Jurkat, Clone E6-1 (cell line): ENCODE results near the gene CHID1. TPM values are rescaled to one million over a fixed set of nuclear protein-coding genes. Genes with fewer than 3 reads are reported as not detected.

Source experiments
- DNase-seq: peaks from one replicate; pipeline ENCODE4 v3.0.0-alpha.2; 2011; ENCODE audit warnings: low read depth, low spot score
- H3K4me3 ChIP-seq: 2 replicates; pipeline ENCODE4 v1.5.1; 2011; ENCODE audit warnings: mild to moderate bottlenecking, low read length, control low read depth, moderate library complexity
- polyA plus RNA-seq: library from polyadenylated mRNA; unstranded; fragments of >200 nt; gene quantifications from one replicate; pipeline ENCODE4 v1.2.1, GENCODE V29; 2012; ENCODE audit warnings: missing spikeins; ENCODE audit not compliant: insufficient read length, insufficient read depth

CHID1 gene
- 76.2 TPM for polyA plus RNA-seq

DNA sequence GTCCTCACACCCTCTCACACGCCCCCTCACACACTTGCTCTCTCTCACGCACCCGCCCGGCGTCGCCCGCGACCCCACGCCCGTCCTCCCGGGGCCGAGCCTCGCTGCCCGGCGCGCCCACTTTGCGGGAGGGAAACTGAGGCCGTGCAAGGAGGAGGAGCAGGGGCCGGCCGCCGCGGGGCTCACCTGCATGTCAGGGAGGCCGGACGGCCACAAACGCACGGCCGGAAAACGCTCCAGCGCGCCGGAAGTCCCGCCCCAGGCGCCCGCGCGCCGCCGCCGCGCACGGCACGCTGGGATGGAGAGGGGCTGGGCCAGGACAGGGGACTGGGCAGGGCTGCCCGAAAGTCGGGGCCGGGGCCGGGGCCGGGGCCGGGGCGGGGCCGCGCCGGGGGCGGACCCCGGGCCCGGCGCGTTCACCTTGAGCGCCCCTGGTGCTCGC lies at the start of gene CHID1:
Gene CHID1 (minus strand): TSS at position 222 of the 442 bp plus-strand sequence. CDS start 5,994 bp downstream, outside the sequence.
- peak; percentile 55 for DNase-seq
- peak within 1 kb of the TSS; percentile 85 for H3K4me3 ChIP-seq

DNA sequence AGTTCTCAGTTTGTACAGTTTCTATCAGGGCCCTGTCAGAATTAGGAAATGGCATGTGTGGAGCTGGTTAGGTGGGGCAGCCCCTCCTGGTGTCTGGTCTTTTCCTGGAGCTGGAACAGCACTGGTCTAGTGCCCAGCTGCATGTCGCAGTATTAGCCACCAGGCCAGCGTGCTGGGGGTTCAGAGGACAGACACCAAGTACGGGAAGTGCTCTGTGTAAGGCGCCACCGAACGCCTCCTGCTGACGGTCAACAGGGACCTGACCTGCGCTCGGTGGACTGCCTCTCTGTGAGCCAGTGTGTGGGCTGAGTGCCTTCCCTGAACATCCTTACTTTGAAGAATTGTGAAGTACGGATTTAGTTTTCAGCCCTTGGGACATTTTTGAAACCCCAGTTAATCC lies 49.0 kb upstream of the CHID1 start:
- no peak overlapping the region for H3K4me3 ChIP-seq
- no peak for DNase-seq

- DNase-seq: no peak
These were observed 48.4 kb upstream of the CHID1 start for GRCh38 chr11:959027-959426.

DNA sequence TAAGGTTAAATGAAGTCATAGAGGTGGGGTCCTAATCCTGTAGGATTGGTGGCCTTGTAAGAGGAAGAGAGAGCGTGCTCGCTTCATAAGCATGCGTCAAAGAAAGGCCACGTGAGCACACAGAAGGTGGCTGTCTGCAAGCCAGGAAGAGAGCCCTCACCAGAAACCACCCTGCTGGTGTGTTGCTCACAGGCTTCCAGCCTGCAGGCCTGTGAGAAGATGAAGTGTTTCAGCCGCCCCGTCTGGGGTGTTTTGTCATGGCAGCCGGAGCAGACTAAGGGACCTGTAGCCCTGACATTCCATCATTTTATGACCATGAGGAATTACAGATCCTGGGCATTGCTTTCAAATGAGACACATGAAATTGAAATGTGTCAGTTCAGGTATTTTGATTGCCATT lies 47.5 kb upstream of the CHID1 start:
- DNase-seq: no peak
- no peak overlapping the region for H3K4me3 ChIP-seq

More at GRCh38 chr11:959027-959426, 48.4 kb upstream of the CHID1 start:
- no peak overlapping the region for H3K4me3 ChIP-seq

GRCh38 chr11:957212-957920 lies 46.8 kb upstream of the CHID1 start:
- DNase-seq: no peak
- H3K4me3 ChIP-seq: no peak overlapping the region

GRCh38 chr11:955154-956063 lies 44.8 kb upstream of the CHID1 start:
- DNase-seq: no peak
- H3K4me3 ChIP-seq: no peak overlapping the region

GRCh38 chr11:954392-955153 lies 44.0 kb upstream of the CHID1 start:
- DNase-seq: peak; percentile 44
- no peak overlapping the region for H3K4me3 ChIP-seq

DNA sequence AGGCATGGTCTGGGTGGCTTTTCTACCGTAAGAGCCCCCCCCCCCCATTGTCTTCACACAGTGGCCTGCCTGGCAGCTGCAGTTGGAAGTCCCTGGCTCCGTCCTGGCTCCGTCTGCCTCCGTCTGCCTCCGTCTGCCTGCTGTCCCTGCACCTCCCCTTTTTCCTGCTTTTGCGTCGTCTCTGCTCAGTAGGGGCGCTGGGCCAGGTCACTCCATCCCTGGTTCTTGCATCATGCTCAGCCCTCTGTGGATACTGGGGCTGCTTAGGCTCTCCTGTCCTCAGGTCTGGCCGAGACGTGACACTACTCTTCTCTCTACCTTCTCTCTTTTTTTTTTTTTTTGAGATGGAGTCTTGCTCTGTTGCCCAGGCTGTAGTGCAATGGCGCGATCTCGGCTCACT lies 42.9 kb upstream of the CHID1 start:
- H3K4me3 ChIP-seq: no peak overlapping the region
- DNase-seq: no peak

DNA sequence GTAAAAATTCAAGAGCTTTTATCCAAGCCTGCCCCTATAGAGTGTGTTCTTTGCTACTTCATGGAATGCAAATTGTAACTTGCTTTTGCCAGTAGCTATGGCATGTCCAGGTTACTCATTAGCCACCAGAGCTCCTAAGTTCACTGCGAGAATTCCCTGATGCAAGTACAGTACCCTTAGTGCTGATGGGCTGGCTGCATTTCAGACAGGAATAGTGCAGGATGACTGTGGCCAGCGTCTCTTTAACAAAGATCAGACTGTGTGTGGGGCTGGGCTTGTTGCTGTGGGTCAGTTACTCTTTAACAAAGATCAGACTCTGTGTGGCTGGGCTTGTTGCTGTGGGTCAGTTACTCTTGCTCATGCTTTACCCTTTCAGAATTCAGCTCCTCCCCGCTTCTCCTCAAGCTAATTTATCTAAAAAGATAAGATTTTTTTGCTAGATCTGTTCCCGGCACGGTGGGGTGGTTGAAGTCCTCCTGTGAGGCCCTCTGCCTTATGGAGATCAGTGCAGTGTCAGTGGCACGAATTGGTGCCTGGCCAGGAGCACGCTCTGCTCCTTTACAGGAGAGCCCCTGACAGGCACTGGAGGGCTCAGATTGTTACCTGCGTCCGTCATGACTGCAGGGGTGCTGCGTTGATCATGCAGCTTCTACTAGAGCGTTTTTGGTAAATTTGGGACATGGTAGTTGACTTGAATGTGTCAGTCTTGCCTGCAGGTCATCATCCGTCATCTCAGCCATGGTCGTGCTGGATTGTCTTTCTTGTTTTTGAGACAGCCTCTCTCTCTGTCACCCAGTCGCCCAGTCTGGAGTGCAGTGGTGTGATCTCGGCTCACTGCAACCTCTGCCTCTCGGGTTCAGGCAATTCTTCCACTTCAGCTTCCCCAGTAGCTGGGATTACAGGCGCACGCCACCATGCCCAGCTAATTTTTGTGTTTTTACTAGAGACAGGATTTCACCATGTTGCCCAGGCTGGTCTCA lies 42.1 kb upstream of the CHID1 start:
- H3K4me3 ChIP-seq: no peak overlapping the region
- DNase-seq: no peak

DNA sequence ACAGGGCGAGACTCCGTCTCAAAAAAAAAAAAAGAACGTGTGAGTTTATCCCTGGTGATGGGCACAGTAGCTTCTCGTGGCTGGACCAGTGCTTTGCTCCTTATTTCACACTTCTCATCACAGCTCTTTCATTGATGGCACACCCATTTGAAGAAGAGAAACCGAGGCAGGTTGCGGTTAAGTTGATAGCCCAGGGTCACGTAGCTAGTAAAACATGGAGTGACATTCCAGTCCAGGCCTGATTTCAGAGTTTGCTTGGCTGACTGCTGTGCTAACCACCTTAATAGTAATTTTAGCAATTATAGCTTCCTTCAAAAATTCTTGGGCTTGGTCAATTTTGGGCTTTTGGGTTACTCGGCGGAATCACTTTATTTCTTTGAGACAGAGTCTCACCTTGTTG lies 40.9 kb upstream of the CHID1 start:
- no peak for DNase-seq
- no peak overlapping the region for H3K4me3 ChIP-seq

- no peak for DNase-seq
- H3K4me3 ChIP-seq: no peak overlapping the region
These were observed 37.1 kb upstream of the CHID1 start for GRCh38 chr11:947744-948143.

DNA sequence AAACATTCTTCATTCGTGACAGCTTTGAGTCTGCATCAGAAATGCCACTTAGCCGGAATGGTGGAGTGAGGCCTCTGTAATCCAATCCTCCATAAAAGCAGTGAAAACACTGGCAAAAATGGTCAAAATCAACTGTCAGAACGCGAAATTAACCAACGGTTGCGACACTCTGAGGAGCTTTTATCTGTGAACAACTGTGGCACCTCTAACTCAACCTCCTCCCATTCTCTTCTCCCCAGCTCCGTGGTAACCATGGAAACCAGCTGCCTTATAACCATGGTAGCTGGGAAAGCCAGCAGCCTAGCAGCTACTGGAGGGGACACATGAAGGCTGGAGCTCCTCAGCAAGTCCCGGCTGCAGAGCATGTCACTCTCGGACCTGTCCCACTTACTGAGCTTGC lies 35.4 kb upstream of the CHID1 start:
- no peak for DNase-seq
- no peak overlapping the region for H3K4me3 ChIP-seq

GRCh38 chr11:944711-945470 lies 34.3 kb upstream of the CHID1 start:
- no peak for DNase-seq
- H3K4me3 ChIP-seq: no peak overlapping the region

DNA sequence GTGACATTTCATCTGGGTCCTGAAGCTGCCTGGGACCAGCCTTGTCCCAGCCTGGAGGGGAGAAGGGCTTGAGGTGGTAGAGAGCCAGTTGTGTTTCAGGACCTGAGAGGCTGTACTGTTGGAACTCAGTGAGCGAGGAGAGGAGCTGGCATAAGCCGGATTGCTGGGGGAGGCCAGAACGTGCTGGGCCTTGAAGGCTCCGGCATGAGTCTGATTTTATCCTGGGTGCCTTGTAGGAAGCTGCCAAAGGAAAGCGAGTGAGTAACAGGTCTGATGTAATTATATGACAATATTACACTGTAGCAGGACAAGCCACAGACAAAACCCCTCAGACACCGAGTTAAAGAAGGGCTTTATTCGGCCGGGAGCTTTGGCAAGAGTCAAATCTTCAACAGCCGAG lies 32.2 kb upstream of the CHID1 start:
- H3K4me3 ChIP-seq: no peak overlapping the region
- DNase-seq: no peak

DNA sequence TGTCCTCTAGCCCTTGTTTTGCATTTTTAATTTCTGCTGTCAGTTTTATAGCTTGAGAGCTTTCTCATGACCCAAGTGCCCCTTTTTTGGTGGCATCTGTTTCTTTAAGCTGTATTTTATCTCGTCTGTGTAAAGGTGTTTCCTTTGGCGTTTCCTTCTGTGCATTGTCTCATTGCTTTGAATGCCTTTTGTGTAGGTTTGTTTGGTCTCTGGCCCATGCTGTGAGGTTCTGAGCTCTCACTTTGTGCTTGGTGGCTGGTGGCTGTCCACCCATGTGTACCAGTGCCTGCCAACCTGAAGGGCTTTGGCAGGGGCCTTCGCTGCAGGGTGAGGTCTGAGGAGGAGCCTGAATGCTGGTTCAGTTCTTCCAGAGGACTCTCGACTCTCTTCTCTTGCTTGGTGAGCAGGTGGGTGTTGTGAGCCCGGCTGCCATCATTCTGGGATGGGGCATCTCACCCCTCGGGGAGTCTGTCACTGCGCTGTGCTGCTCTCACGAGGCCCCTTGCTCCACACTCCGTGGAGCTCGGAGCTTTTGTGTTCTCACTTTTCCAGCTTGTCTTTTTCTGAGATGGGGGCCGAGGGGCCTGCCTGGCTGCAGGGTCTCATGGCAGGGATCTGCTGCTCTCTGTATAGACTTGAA lies 30.0 kb upstream of the CHID1 start:
- DNase-seq: no peak
- H3K4me3 ChIP-seq: no peak overlapping the region

GRCh38 chr11:937841-938261 lies 27.2 kb upstream of the CHID1 start:
- DNase-seq: no peak
- H3K4me3 ChIP-seq: no peak overlapping the region

- DNase-seq: no peak
- H3K4me3 ChIP-seq: no peak overlapping the region
These were observed 25.6 kb upstream of the CHID1 start for GRCh38 chr11:936199-936598.
